Neural progenitor cell (in vitro differentiated cells): Measurements from ENCODE around the gene NOS1AP. TPM values are rescaled to one million over a fixed set of nuclear protein-coding genes. Genes with fewer than 3 reads are reported as not detected.
A peak's percentile ranks its signal among the peaks of the same experiment; 100 is the strongest.

Source experiments
- DNase-seq: peaks from one replicate; pipeline ENCODE4 v3.0.0-alpha.2; 2016; ENCODE audit warnings: low spot score
- H2AFZ ChIP-seq: fragments of 200-600 bp; sonication (generic); replicated peaks from 2 replicates; pipeline ENCODE4 v1.6.1; 2016; ENCODE audit warnings: antibody characterized with exemption
- H3F3A ChIP-seq: fragments of 200-600 bp; sonication (generic); 2 replicates; pipeline ENCODE4 v1.6.1; 2016; ENCODE audit warnings: antibody characterized with exemption, low read depth
- H3K27ac ChIP-seq: fragments of 200-600 bp; sonication (generic); 2 replicates; pipeline ENCODE4 v1.5.1; 2016; ENCODE audit warnings: mild to moderate bottlenecking
- H3K27me3 ChIP-seq: fragments of 200-600 bp; sonication (generic); 2 replicates; pipeline ENCODE4 v1.6.1; 2016; ENCODE audit warnings: mild to moderate bottlenecking, moderate library complexity
- H3K36me3 ChIP-seq: fragments of 200-600 bp; sonication (generic); 2 replicates; pipeline ENCODE4 v1.5.1; 2016
- H3K4me1 ChIP-seq: fragments of 200-600 bp; sonication (generic); 2 replicates; pipeline ENCODE4 v1.6.1; 2016; ENCODE audit warnings: mixed run types
- H3K4me2 ChIP-seq: fragments of 200-600 bp; sonication (generic); 2 replicates; pipeline ENCODE4 v1.6.1; 2016
- H3K4me3 ChIP-seq: fragments of 200-600 bp; sonication (generic); 2 replicates; pipeline ENCODE4 v1.5.1; 2016
- H3K79me2 ChIP-seq: fragments of 200-600 bp; sonication (generic); 2 replicates; pipeline ENCODE4 v1.6.1; 2016; ENCODE audit warnings: low read depth
- H3K9ac ChIP-seq: fragments of 200-600 bp; sonication (generic); 2 replicates; pipeline ENCODE4 v1.6.1; 2016
- H3K9me3 ChIP-seq: fragments of 200-600 bp; sonication (generic); 2 replicates; pipeline ENCODE4 v1.5.1; 2016; ENCODE audit warnings: low read depth
- H4K20me1 ChIP-seq: fragments of 200-600 bp; sonication (generic); 2 replicates; pipeline ENCODE4 v1.6.1; 2016; ENCODE audit warnings: low read depth
- H3K27ac Mint-ChIP-seq: 3 replicates; pipeline ENCODE4 v1.8.0; 2021; ENCODE audit warnings: mixed read lengths
- H3K27me3 Mint-ChIP-seq: 2 replicates; pipeline ENCODE4 v1.8.0; 2022; ENCODE audit warnings: low read depth, mild to moderate bottlenecking, inconsistent platforms, moderate library complexity, mixed read lengths; ENCODE audit not compliant: insufficient read depth
- H3K36me3 Mint-ChIP-seq: 3 replicates; pipeline ENCODE4 v1.8.0; 2021; ENCODE audit warnings: mixed read lengths
- H3K4me1 Mint-ChIP-seq: 3 replicates; pipeline ENCODE4 v1.8.0; 2021; ENCODE audit warnings: mixed read lengths
- H3K4me3 Mint-ChIP-seq: 3 replicates; pipeline ENCODE4 v1.8.0; 2021; ENCODE audit warnings: mild to moderate bottlenecking, moderate library complexity, mixed read lengths
- H3K9me3 Mint-ChIP-seq: 3 replicates; pipeline ENCODE4 v1.8.0; 2020; ENCODE audit warnings: mixed read lengths
- EZH2 ChIP-seq: fragments of 200-600 bp; sonication (generic); IDR thresholded peaks from 2 replicates; pipeline ENCODE4 v1.6.1; 2017; ENCODE audit warnings: antibody characterized with exemption, mild to moderate bottlenecking, moderate library complexity
- EZH2phosphoT487 ChIP-seq: fragments of 200-600 bp; sonication (generic); IDR thresholded peaks from 2 replicates; pipeline ENCODE4 v1.6.1; 2017; ENCODE audit warnings: antibody characterized with exemption
- total RNA-seq: library from RNA; depleted of rRNA; stranded (reverse); fragments of >200 nt; gene quantifications from 2 replicates; pipeline ENCODE4 v1.2.3, GENCODE V29; 2015; ENCODE audit warnings: low replicate concordance
- TF ChIP-seq, protein P1 (sequence below): fragments of 200-600 bp; sonication (generic); IDR thresholded peaks from 2 replicates; pipeline ENCODE4 v1.5.1; 2017; ENCODE audit warnings: antibody characterized with exemption, mild to moderate bottlenecking

NOS1AP gene
- total RNA-seq, 1 donor from 2014 or later = 2.4 TPM

DNA sequence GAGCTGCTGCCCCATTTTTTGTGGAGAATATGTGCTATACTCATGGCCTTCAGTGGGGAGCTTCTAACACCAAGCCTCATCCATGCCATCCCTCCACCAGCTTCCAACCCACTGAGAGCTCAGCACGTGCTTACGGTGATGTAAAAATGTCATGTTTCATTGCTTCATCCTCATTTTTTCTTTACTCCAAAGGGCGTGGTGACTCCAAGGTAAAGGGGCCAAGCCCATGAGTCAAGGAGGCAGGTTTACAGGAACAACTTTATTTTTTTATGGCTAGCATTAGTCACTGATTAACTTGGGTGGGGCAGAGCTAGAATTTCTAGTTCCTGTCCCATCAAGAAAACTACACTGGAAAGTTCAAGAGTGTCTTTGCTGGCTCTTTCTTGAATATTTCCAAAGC is 311.9 kb downstream of the NOS1AP start, which contains the start of gene C1orf226:
TSS of gene C1orf226 (plus strand) at position 346 of the 400 bp plus-strand sequence. CDS start 174 bp downstream, outside the sequence.
- no peaks in the 10 kb centered on the region for H3K9me3 Mint-ChIP-seq
- H2AFZ ChIP-seq = no peak within 1 kb of the TSS
- DNase-seq = no peak

DNA sequence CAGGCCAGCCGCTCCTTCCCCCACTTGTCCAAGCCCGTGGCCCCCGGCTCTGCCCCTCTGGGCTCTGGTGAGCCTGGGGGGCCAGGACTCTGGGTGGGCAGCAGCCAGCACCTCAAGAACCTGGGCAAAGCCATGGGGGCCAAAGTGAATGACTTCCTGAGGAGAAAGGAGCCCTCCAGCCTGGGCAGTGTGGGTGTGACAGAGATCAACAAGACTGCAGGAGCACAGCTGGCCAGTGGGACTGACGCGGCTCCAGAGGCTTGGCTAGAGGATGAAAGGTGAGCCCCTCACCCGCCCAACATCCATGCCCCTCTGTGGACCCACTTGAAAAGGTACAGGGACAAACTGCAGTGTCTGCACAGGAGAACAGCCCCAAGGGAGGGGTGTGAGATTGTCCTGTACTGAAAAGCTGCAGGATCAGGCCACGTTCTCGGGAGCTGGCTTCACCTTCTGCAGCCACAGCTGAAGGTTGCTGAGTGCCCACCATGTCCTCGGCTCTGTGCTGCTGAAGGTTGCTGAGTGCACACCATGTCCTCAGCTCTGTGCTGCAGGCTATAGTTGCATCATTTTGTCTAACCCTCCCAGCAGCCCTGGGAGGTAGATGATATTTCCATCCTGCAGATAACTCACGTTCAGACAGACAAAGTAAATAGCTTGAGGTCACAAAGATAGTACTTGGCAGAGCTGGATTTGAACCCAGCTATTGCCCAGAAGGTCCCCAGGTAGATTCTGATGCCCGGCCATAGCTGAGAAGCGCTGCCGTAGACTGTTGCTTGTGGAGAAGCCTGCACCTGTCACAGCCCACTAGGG is 312.7 kb downstream of the NOS1AP start:
- no peak overlapping the region for H3K9ac ChIP-seq
- Mint-ChIP-seq H3K27me3 (peaks cover 4% of the 10 kb centered on the region), H3K9me3 (no peaks in the 10 kb centered on the region), H3K36me3 (peaks cover 26% of the 10 kb centered on the region), H3K4me3 (no peak overlapping the region), H3K4me1 (peaks cover 38% of the 10 kb centered on the region), H3K27ac (no peak overlapping the region)
- TF ChIP-seq, protein P1, sequence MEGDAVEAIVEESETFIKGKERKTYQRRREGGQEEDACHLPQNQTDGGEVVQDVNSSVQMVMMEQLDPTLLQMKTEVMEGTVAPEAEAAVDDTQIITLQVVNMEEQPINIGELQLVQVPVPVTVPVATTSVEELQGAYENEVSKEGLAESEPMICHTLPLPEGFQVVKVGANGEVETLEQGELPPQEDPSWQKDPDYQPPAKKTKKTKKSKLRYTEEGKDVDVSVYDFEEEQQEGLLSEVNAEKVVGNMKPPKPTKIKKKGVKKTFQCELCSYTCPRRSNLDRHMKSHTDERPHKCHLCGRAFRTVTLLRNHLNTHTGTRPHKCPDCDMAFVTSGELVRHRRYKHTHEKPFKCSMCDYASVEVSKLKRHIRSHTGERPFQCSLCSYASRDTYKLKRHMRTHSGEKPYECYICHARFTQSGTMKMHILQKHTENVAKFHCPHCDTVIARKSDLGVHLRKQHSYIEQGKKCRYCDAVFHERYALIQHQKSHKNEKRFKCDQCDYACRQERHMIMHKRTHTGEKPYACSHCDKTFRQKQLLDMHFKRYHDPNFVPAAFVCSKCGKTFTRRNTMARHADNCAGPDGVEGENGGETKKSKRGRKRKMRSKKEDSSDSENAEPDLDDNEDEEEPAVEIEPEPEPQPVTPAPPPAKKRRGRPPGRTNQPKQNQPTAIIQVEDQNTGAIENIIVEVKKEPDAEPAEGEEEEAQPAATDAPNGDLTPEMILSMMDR = no peak
- TF ChIP-seq EZH2 = no peak
- H3K4me1 ChIP-seq = peaks cover 24% of the 10 kb centered on the region
- H3K9me3 ChIP-seq = no peaks in the 10 kb centered on the region
- peaks cover under 1% of the 10 kb centered on the region for H3F3A ChIP-seq
- H4K20me1 ChIP-seq = no peaks in the 10 kb centered on the region
- H3K4me2 ChIP-seq = no peak overlapping the region
- no peaks in the 10 kb centered on the region for H3K79me2 ChIP-seq
- no peak overlapping the region for H2AFZ ChIP-seq
- DNase-seq = no peak
- no peak overlapping the region for H3K27ac ChIP-seq
- H3K27me3 ChIP-seq = no peaks in the 10 kb centered on the region
- no peaks in the 10 kb centered on the region for H3K36me3 ChIP-seq
- H3K4me3 ChIP-seq = no peak overlapping the region

More for the DNA sequence above, 311.9 kb downstream of the NOS1AP start, which contains the start of gene C1orf226:
- Mint-ChIP-seq H3K36me3 (peaks cover 31% of the 10 kb centered on the region), H3K27ac (no peak within 1 kb of the TSS), H3K4me1 (peaks cover 31% of the 10 kb centered on the region), H3K27me3 (peaks cover 4% of the 10 kb centered on the region), H3K4me3 (no peak within 1 kb of the TSS)
- Histone ChIP-seq H4K20me1 (no peaks in the 10 kb centered on the region), H3K4me3 (no peak within 1 kb of the TSS), H3K79me2 (no peaks in the 10 kb centered on the region), H3K4me1 (peaks cover 23% of the 10 kb centered on the region), H3F3A (no peaks in the 10 kb centered on the region), H3K9me3 (no peaks in the 10 kb centered on the region), H3K27ac (no peak within 1 kb of the TSS), H3K4me2 (no peak within 1 kb of the TSS), H3K27me3 (no peaks in the 10 kb centered on the region), H3K9ac (no peak within 1 kb of the TSS), H3K36me3 (no peaks in the 10 kb centered on the region)
- TF ChIP-seq, protein P1 = no peak
- no peak for TF ChIP-seq EZH2
- TF ChIP-seq EZH2phosphoT487 = no peak

DNA sequence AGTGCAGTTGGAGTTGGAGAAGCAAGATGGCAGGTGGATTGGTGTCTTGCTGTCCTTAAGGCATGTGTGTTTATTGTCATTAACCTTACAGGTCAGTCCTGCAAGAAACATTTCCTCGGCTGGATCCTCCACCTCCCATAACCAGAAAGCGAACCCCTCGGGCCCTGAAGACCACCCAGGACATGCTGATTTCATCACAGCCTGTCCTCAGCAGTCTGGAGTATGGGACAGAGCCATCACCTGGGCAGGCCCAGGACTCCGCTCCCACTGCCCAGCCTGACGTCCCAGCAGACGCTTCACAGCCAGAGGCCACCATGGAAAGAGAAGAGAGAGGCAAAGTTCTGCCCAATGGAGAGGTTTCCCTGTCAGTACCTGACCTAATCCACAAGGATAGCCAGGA is 313.6 kb downstream of the NOS1AP start:
- TF ChIP-seq EZH2 = no peak
- no peak for TF ChIP-seq EZH2phosphoT487
- TF ChIP-seq, protein P1 = no peak
- Mint-ChIP-seq H3K27me3 (peaks cover 4% of the 10 kb centered on the region), H3K4me1 (peaks cover 48% of the 10 kb centered on the region)

More for the DNA sequence above, 313.6 kb downstream of the NOS1AP start:
- no peak overlapping the region for H3K4me3 ChIP-seq
- no peak for DNase-seq
- H3K4me1 ChIP-seq = peaks cover 33% of the 10 kb centered on the region
- H2AFZ ChIP-seq = no peak overlapping the region
- Mint-ChIP-seq H3K27ac (peak overlapping the region; percentile 87), H3K9me3 (no peaks in the 10 kb centered on the region), H3K4me3 (no peak overlapping the region), H3K36me3 (peaks cover 26% of the 10 kb centered on the region)
- no peak overlapping the region for H3K4me2 ChIP-seq
- H3K27me3 ChIP-seq = no peaks in the 10 kb centered on the region
- no peaks in the 10 kb centered on the region for H4K20me1 ChIP-seq
- no peaks in the 10 kb centered on the region for H3K79me2 ChIP-seq
- no peak overlapping the region for H3K9ac ChIP-seq
- H3F3A ChIP-seq = peaks cover 10% of the 10 kb centered on the region
- H3K36me3 ChIP-seq = no peaks in the 10 kb centered on the region
- no peak overlapping the region for H3K27ac ChIP-seq
- H3K9me3 ChIP-seq = no peaks in the 10 kb centered on the region
